ENCODE results near the gene STAB2. TPM values are rescaled to one million over a fixed set of nuclear protein-coding genes. Genes with fewer than 3 reads are reported as not detected.

The STAB2 gene
- total RNA-seq, 1 donor from 2014 or later = 0.12 TPM

GRCh38 chr12:103737881-103738280, 150.8 kb downstream of the STAB2 start:
- DNase-seq (ENCODE audit: extremely low read depth, low read depth, low spot score) = no peak

- no peak for DNase-seq (ENCODE audit: extremely low read depth, low read depth, low spot score)
Observed at GRCh38 chr12:103742349-103742932, 155.4 kb downstream of the STAB2 start.

DNA sequence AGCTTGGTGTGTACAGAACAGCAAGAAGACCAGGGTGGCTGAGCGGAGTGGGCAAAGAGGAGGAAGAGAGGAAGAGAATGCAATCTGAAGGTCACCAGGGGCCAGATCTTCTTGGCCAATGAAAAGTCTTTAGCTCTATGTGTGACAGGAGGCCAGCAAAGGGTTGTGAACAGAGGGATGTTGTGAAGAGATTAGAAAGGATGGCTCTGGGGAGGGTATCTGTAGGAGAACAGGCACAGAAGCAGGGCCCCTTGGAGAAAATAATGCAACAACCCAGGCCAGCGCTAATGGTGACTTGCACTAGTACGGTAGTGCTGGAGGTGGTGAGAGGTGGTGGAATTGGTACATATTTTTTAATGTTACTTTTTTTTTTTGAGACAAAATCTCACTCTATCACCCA, 156.7 kb downstream of the STAB2 start:
- DNase-seq (ENCODE audit: extremely low read depth, low read depth, low spot score) = no peak

DNA sequence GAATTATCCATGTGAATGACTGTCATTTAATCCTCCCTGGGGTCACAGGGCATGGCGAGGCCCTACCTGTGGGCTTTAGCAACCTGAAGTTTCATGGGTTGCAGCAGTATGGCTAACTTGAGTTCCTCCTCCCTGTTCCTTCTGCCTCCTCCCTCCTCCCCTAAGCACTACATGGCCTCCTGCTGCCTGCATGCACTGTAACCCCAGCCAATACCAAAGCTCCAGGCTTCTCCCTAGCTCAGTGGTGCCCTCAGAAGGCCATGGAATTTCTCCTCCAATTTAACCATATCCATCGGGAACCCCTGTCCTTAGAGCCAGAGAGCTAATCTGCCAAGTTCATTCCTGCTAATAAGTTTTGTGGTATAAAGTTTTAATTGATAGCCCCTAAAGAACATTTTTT, 158.9 kb downstream of the STAB2 start:
- no peak for DNase-seq (ENCODE audit: extremely low read depth, low read depth, low spot score)

DNA sequence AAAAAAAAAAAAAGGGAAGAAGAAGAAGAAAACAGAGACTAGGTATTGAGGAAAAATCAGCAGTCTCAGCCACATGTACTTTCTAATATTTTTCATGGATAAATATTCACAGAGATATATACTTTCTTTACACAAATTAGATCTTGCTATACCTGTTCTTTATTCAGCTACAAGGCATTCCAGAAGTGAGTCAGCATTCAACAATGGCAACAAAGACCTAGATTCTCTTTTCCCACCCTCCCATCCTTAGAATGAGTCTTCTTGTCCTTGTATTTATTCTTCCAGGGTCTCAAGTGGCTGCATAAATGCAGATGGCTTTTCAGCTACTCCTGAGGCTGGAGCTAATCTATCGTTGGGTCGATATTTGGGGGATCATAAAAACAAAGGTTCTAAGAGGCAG, 160.9 kb downstream of the STAB2 start:
- no peak for DNase-seq (ENCODE audit: extremely low read depth, low read depth, low spot score)

GRCh38 chr12:103748875-103749274, 161.8 kb downstream of the STAB2 start:
- DNase-seq (ENCODE audit: extremely low read depth, low read depth, low spot score) = no peak

DNA sequence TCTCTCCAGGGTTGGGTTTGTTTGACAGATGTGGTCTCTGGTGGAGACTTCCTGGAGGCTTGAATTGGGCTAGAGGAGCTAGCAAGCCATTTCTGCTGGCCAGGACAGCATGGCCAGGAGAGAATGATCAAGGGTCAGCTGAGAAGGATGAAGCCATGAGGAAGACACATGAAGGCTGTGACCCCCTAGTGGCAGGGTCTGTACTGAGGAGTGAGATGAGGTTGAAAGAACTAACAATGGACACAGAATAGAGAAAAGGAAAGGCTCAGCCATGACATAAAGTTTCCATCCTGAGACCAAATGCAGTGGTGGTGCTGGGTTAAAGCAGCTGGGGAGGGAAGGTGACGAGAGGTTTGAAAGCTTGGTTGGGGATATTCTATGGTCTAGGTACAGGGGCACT, 164.1 kb downstream of the STAB2 start:
- DNase-seq (ENCODE audit: extremely low read depth, low read depth, low spot score) = no peak

GRCh38 chr12:103751600-103751999, 164.5 kb downstream of the STAB2 start:
- no peak for DNase-seq (ENCODE audit: extremely low read depth, low read depth, low spot score)

GRCh38 chr12:103755425-103755824, 168.4 kb downstream of the STAB2 start:
- no peak for DNase-seq (ENCODE audit: extremely low read depth, low read depth, low spot score)

DNA sequence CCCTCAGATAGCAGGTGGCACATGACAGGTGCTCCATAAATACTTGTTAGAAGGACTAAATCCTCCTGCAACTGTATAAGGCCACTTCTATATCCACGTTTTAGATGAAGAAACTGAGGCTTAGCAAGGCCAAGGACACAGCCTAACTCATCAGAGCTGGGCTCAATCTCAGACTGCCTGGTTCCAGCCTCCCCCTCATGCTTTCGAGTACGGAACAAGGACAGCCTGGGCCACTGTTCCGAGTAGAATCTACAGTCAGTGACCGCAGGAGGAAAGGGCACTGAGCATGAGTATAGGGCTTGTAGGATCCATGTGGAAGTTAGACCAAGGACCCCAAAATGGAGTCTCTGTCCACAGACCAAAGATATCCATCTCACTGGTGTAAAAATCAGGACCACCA, 169.4 kb downstream of the STAB2 start:
- DNase-seq (ENCODE audit: extremely low read depth, low read depth, low spot score) = no peak

DNA sequence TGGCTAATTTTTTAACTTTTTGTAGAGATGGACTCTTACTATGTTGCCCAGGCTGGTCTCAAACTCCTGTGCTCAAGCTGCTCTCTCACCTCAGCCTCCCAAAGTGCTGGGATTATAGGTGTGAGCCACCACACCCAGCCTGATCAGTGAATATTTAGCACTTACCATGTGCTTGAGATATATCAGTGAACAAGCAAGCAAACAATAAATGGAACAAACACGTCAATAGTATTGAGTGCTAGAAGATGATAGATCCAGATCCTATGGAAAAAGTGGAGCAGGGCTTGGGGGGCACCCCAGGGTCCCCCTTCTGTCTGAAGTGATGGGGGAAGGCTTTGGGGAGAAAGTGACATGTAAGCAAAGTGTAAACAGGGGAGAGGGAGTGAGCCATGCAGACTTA, 170.2 kb downstream of the STAB2 start:
- no peak for DNase-seq (ENCODE audit: extremely low read depth, low read depth, low spot score)

DNA sequence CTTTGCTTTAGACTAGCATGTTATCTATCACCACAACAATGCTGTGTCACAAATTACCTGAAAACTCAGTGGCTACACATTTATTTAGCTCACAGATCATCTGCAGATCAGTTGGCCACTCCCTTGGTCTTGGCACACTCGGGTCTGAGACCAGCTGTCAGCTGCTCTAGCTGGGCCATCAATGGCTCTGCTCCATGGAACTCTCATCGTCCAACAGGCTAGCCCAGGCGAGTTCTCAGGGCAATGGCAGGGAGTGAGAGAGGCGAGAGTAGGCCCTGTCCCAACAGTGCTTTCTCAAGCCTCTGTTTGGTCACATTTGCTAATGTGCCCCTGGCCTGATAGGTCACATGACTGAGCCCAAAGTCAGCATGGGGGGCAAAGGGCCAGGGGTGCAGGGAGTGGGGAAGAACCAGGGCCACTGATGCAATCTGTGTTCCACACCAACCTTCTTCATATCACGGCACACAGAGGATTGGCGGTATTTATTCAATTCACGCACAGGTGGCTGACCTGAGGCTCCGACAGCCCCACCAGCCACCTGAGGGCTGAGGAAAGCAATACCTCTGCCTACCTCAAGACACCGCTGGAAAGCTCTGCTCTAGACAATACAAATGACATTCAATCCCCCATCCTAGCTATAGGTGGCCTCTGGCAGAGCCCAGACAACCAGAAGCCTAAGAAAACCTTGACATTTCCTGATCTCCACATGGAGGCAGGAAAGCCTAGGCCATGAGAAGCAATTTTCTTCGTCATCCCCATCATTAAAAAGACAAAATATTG, 171.4 kb downstream of the STAB2 start:
- no peak for DNase-seq (ENCODE audit: extremely low read depth, low read depth, low spot score)

- no peak for DNase-seq (ENCODE audit: extremely low read depth, low read depth, low spot score)
Observed at GRCh38 chr12:103762473-103762872, 175.4 kb downstream of the STAB2 start.

DNA sequence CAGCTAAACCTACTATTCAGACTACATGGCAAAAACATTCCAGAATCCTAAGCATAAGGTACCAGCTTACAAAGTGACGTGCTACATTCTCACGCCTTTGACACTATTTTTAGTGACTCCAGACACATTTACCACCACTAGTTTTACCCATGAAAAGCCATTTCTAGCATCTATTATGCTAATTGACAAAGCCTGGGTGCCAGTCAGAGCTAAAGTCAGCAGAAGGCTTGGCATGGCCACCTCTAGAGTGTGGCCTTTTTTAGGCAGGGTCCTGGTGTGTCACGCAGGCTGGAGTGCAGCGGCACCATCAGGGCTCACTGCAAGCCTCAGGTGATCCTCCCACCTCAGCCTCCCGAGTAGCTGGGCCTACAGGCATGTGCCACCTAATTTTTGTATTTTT, 178.2 kb downstream of the STAB2 start:
- no peak for DNase-seq (ENCODE audit: extremely low read depth, low read depth, low spot score)

- no peak for DNase-seq (ENCODE audit: extremely low read depth, low read depth, low spot score)
Observed at GRCh38 chr12:103766028-103766427, 179.0 kb downstream of the STAB2 start.

GRCh38 chr12:103768467-103769123, 181.5 kb downstream of the STAB2 start:
- no peak for DNase-seq (ENCODE audit: extremely low read depth, low read depth, low spot score)

GRCh38 chr12:103769240-103769945, 182.3 kb downstream of the STAB2 start:
- DNase-seq (ENCODE audit: extremely low read depth, low read depth, low spot score) = no peak

DNA sequence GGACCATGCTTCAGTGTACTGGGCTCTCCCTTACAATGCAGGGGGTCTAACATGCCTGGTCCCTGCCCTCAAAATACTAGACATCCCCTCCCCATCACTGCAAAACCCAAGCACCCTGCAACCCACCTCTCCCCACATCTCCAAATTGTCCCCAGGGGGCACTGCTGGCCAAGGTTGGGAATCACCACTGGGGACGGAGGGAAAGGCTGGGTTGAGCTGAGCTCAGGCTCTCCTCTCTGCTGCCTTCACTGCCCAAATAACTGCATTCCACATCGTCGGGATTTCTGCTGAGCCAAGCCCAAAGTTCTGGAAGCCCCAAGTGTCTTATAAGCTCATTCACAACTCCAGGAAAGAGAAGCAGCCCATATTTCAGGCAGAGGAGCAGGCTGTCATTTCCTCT, 184.4 kb downstream of the STAB2 start:
- DNase-seq (ENCODE audit: extremely low read depth, low read depth, low spot score) = no peak

- DNase-seq (ENCODE audit: extremely low read depth, low read depth, low spot score) = no peak
Observed at GRCh38 chr12:103772367-103773108, 185.5 kb downstream of the STAB2 start.

DNA sequence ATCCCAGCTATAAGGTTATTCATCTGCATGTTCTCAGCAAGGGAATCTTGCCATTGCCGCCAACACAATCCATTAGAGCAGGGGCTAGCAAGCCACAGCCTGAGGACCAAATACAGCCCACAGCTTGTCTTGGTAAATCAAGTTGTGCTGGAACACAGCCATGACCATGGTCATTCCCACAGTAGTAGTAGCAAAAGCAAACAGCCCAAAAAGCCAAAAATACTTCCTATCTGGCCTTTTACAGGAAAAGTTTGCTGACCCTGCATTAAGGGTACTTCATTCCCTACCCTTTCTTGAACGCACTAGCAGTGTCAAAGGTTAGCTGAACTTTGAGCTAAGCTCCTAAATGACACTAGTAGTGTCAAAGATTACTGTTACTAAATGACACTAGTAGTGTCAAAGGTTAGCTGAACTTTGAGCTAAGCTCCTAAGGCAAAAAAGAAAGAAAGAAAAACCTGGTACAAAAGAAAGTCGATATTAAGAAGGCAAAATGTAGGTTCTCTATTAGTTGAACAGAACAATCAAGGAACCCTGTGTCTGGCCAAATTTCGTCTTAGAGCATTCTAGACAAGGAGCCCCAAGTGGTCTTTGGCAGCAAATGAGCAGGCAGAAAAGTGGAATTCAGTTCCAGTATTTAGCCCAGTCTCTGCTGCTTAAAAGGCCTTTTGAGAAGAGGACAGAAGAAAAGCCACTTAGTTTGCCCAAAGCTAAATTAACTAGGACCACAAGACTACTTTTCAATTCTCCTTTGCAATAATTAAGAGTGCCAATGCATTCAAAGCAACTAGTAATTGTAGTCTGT, 186.2 kb downstream of the STAB2 start:
- DNase-seq (ENCODE audit: extremely low read depth, low read depth, low spot score) = no peak
